Activated CD8-positive, alpha-beta T cell treated with anti-CD3 and anti-CD28 coated beads, Interleukin-2, amount 10 ng/mL, durations not matched to agents 7 days and 5 days (primary cell): ENCODE measurements around the gene SLC9A5. TPM values are rescaled to one million over a fixed set of nuclear protein-coding genes. Genes with fewer than 3 reads are reported as not detected.

ENCODE experiments used
- ATAC-seq: fragments of 150-1000 bp; cut with Tn5 transposase; one replicate; pipeline ENCODE4 v1.10.0; 2021; ENCODE audit warnings: moderate library complexity
- CTCF ChIA-PET: fragments of 350-600 bp; sonication (Branson Sonifier 250); formaldehyde crosslinking; loops from one replicate; lab custom pipeline; 2021; ENCODE audit warnings: antibody characterized with exemption; lab: Charles Lee
- POLR2A ChIA-PET: fragments of 350-600 bp; sonication (Branson Sonifier 250); formaldehyde crosslinking; loops from one replicate; lab custom pipeline; 2021; ENCODE audit warnings: antibody characterized with exemption; lab: Charles Lee
- DNase-seq: peaks from one replicate; pipeline ENCODE4 v3.0.0-alpha.2; 2020
- H3K27ac Mint-ChIP-seq: one replicate; pipeline ENCODE4 v1.8.0; 2021; ENCODE audit warnings: mild to moderate bottlenecking, mixed read lengths
- H3K27me3 Mint-ChIP-seq: one replicate; pipeline ENCODE4 v1.8.0; 2021; ENCODE audit warnings: low read depth, mixed read lengths
- H3K36me3 Mint-ChIP-seq: one replicate; pipeline ENCODE4 v1.8.0; 2021; ENCODE audit warnings: low read depth, mixed read lengths
- H3K4me1 Mint-ChIP-seq: one replicate; pipeline ENCODE4 v1.8.0; 2021; ENCODE audit warnings: low read depth, mixed read lengths
- H3K4me3 Mint-ChIP-seq: one replicate; pipeline ENCODE4 v1.8.0; 2021; ENCODE audit warnings: mild to moderate bottlenecking, mixed read lengths
- H3K9me3 Mint-ChIP-seq: one replicate; pipeline ENCODE4 v1.8.0; 2022; ENCODE audit warnings: mixed read lengths; ENCODE audit not compliant: insufficient read depth
- total RNA-seq, 2 experiments: library from RNA; stranded (reverse); gene quantifications; one replicate each; pipeline ENCODE4 v1.2.3, GENCODE V29; 2021

SLC9A5 gene
- total RNA-seq, 2 experiments from 2014 or later, result 3.1 to 4.1 TPM

GRCh38 chr16:67207249-67208091 lies 41.3 kb upstream of the SLC9A5 start:
- ChIA-PET POLR2A (no interaction called here), CTCF (no interaction called here)
- Mint-ChIP-seq H3K27me3 (no peaks in the 10 kb centered on the region), H3K27ac (no peak overlapping the region), H3K36me3 (peaks cover 4% of the 10 kb centered on the region), H3K4me3 (no peak overlapping the region), H3K9me3 (no peaks in the 10 kb centered on the region), H3K4me1 (peaks cover 2% of the 10 kb centered on the region)
- DNase-seq, result no peak
- ATAC-seq, result no peak

GRCh38 chr16:67208154-67208896 lies 40.5 kb upstream of the SLC9A5 start:
- peaks cover 2% of the 10 kb centered on the region for H3K4me1 Mint-ChIP-seq
- H3K27ac Mint-ChIP-seq, result peak overlapping the region; percentile 14
- H3K9me3 Mint-ChIP-seq, result no peaks in the 10 kb centered on the region
- no peaks in the 10 kb centered on the region for H3K36me3 Mint-ChIP-seq
- H3K4me3 Mint-ChIP-seq, result no peak overlapping the region
- DNase-seq, result no peak
- ATAC-seq, result no peak
- ChIA-PET CTCF (interaction anchor here (1.0 to 1.9 kb wide), 2 partner anchors 10 to 99 kb away, joined by 3 to 6 read pairs; partner anchors contain the start of genes ELMO3 and PHAF1), POLR2A (no interaction called here)
- H3K27me3 Mint-ChIP-seq, result no peaks in the 10 kb centered on the region

GRCh38 chr16:67209565-67209964 lies 39.2 kb upstream of the SLC9A5 start:
- H3K4me3 Mint-ChIP-seq, result no peak overlapping the region
- H3K9me3 Mint-ChIP-seq, result no peaks in the 10 kb centered on the region
- H3K4me1 Mint-ChIP-seq, result peaks cover 2% of the 10 kb centered on the region
- DNase-seq (no peak), ATAC-seq (no peak)
- POLR2A ChIA-PET, result interaction anchor here (0.6 to 1.2 kb wide), 2 partner anchors 27 to 29 kb away, joined by 3 read pairs; no protein-coding TSS in a partner anchor
- no peak overlapping the region for H3K27ac Mint-ChIP-seq
- H3K36me3 Mint-ChIP-seq, result no peaks in the 10 kb centered on the region
- no peaks in the 10 kb centered on the region for H3K27me3 Mint-ChIP-seq
- CTCF ChIA-PET, result interaction anchor here (1.0 to 1.9 kb wide), 2 partner anchors 11 to 100 kb away, joined by 3 to 6 read pairs; partner anchors contain the start of genes ELMO3 and PHAF1

GRCh38 chr16:67210069-67210937 lies 38.5 kb upstream of the SLC9A5 start:
- no peak for ATAC-seq
- Mint-ChIP-seq H3K36me3 (no peaks in the 10 kb centered on the region), H3K27ac (no peak overlapping the region), H3K27me3 (no peaks in the 10 kb centered on the region), H3K4me1 (peaks cover 2% of the 10 kb centered on the region), H3K4me3 (no peak overlapping the region), H3K9me3 (no peaks in the 10 kb centered on the region)
- POLR2A ChIA-PET, result interaction anchor here (1.2 kb wide), 1 partner anchor 28 kb away, joined by 3 read pairs; no protein-coding TSS in a partner anchor
- DNase-seq, result no peak
- CTCF ChIA-PET, result interaction anchor here (1.0 to 1.9 kb wide), 2 partner anchors 12 to 55 kb away, joined by 3 to 6 read pairs; partner anchors contain the start of gene ELMO3

- POLR2A ChIA-PET, result no interaction called here
- Mint-ChIP-seq H3K9me3 (no peaks in the 10 kb centered on the region), H3K27ac (no peak overlapping the region)
Observed at GRCh38 chr16:67211674-67212073, 37.1 kb upstream of the SLC9A5 start.

DNA sequence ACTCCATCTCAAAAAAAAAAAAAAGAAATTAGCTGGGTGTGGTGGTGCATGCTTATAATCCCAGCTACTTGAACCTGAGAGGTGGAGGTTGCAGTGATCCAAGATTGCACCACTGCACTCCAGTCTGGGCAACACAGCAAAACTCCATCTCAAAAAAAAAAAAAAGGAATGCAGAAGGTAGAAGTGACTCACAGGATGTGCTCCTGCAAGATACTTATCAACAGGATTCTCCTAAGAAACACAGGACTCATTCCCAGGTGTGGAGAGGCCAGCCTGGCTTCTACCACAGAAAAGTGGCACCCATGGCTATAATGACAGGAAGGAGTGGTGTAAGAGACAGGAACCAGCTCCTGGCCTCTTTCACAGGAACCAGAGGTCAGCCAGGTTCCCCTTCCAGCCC lies 36.0 kb upstream of the SLC9A5 start:
- no peaks in the 10 kb centered on the region for H3K36me3 Mint-ChIP-seq
- no peak overlapping the region for H3K4me3 Mint-ChIP-seq
- H3K27ac Mint-ChIP-seq, result no peak overlapping the region
- ChIA-PET CTCF (no interaction called here), POLR2A (interaction anchor here (1.3 kb wide), 1 partner anchor 11 kb away, joined by 3 read pairs; no protein-coding TSS in a partner anchor)
- no peaks in the 10 kb centered on the region for H3K9me3 Mint-ChIP-seq
- H3K27me3 Mint-ChIP-seq, result no peaks in the 10 kb centered on the region
- H3K4me1 Mint-ChIP-seq, result peaks cover 14% of the 10 kb centered on the region
- ATAC-seq (no peak), DNase-seq (no peak)

More at GRCh38 chr16:67211674-67212073, 37.1 kb upstream of the SLC9A5 start:
- Mint-ChIP-seq H3K4me3 (no peak overlapping the region), H3K27me3 (no peaks in the 10 kb centered on the region), H3K36me3 (no peaks in the 10 kb centered on the region), H3K4me1 (peaks cover 4% of the 10 kb centered on the region)
- ATAC-seq (no peak), DNase-seq (no peak)
- CTCF ChIA-PET, result interaction anchor here (0.8 kb wide), 1 partner anchor 13 kb away, joined by 3 read pairs; no protein-coding TSS in a partner anchor

DNA sequence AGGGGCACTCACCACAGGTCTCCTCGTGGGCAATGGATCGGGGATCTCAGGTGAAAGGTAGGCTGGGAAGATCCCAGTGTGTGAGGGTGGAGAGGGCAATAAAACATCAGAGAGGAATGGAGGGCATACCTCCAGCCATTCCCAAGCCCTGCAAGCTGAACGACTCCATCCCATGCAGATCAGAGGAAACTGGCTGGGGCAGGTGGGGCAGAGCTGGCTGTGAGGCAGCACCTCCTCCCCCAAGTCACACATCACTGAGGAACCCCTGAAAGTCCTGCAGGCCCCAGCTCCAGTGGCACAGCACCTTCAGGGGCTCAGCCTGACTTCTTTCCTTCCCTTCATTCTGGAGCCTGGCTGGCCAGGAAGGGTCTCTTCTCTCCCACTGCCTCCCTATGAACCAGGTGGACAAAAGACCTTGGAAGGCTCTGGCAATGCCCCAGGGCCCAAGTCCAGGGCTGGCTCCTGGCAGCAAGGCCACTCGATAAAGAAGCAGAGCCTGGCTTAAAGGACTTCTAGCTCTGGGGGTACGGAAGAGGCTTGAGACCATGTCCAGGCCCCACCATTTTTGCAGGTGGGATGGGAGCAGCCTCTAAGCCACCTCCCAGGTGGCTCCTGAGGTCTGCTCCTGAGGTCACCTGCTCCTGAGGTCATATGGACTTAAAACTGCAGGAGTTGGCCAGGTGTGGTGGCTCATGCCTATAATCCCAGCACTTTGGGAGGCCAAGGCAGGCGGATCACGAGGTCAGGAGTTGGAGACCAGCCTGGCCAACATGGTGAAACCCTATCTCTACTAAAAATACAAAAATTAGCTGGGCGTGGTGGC lies 35.4 kb upstream of the SLC9A5 start:
- POLR2A ChIA-PET, result interaction anchor here (1.3 kb wide), 1 partner anchor 10 kb away, joined by 3 read pairs; no protein-coding TSS in a partner anchor
- Mint-ChIP-seq H3K4me1 (peaks cover 15% of the 10 kb centered on the region), H3K27ac (no peak overlapping the region), H3K4me3 (no peak overlapping the region), H3K27me3 (no peaks in the 10 kb centered on the region), H3K9me3 (no peaks in the 10 kb centered on the region), H3K36me3 (no peaks in the 10 kb centered on the region)
- no peak for ATAC-seq
- no peak for DNase-seq
- CTCF ChIA-PET, result no interaction called here

GRCh38 chr16:67215706-67216105 lies 33.1 kb upstream of the SLC9A5 start:
- CTCF ChIA-PET, result no interaction called here
- Mint-ChIP-seq H3K4me1 (peaks cover 15% of the 10 kb centered on the region), H3K4me3 (no peak overlapping the region), H3K27me3 (no peaks in the 10 kb centered on the region), H3K36me3 (no peaks in the 10 kb centered on the region), H3K9me3 (no peaks in the 10 kb centered on the region), H3K27ac (no peak overlapping the region)
- ATAC-seq (no peak), DNase-seq (no peak)
- POLR2A ChIA-PET, result no interaction called here

- Mint-ChIP-seq H3K4me1 (peaks cover 13% of the 10 kb centered on the region), H3K4me3 (no peak overlapping the region), H3K9me3 (no peaks in the 10 kb centered on the region), H3K36me3 (no peaks in the 10 kb centered on the region), H3K27me3 (no peaks in the 10 kb centered on the region), H3K27ac (peak overlapping the region; percentile 8)
- no peak for DNase-seq
- ATAC-seq, result no peak
- ChIA-PET CTCF (no interaction called here), POLR2A (interaction anchor here (0.6 kb wide), 1 partner anchor 469 kb away, joined by 4 read pairs; no protein-coding TSS in a partner anchor)
Observed at GRCh38 chr16:67216612-67217490, 31.9 kb upstream of the SLC9A5 start.

DNA sequence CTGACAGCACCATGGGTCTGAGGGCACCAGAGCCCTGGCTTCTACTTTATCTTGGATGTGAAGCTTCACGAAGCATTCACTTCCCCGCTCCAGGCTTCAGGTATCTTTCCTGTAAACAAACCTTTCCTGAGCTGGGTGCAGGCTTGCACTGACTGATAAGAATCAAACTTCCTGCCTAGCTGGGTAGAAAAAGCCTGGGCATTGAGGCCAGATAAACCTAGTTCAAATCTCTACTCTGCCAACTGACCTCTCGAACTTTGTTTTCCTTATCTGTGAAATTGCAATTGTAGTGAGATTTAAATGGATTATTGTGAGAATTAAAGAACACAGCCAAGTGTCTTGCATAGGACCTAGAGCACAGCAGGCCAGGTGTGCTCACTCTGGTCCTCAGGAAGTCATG lies 24.8 kb upstream of the SLC9A5 start:
- ATAC-seq (no peak), DNase-seq (no peak)
- Mint-ChIP-seq H3K4me1 (peaks cover 47% of the 10 kb centered on the region), H3K4me3 (no peak overlapping the region), H3K36me3 (peaks cover 9% of the 10 kb centered on the region), H3K27ac (peak overlapping the region; percentile 13), H3K27me3 (no peaks in the 10 kb centered on the region), H3K9me3 (no peaks in the 10 kb centered on the region)
- ChIA-PET POLR2A (interaction anchor here (1.2 to 5.0 kb wide), 2 partner anchors 11 to 22 kb away, joined by 3 to 70 read pairs; partner anchors contain the start of genes FHOD1 and SLC9A5), CTCF (interaction anchor here (1.5 to 5.9 kb wide), 2 partner anchors 22 to 39 kb away, joined by 6 to 64 read pairs; partner anchors contain the start of genes FHOD1 and SLC9A5)
